ENCODE measurements around the gene RNF214.
"Not testable (repeated sequence)": the region's sequence is repeated elsewhere in the genome, so short reads cannot be mapped to it uniquely, and the experiment has no call there.

DNA sequence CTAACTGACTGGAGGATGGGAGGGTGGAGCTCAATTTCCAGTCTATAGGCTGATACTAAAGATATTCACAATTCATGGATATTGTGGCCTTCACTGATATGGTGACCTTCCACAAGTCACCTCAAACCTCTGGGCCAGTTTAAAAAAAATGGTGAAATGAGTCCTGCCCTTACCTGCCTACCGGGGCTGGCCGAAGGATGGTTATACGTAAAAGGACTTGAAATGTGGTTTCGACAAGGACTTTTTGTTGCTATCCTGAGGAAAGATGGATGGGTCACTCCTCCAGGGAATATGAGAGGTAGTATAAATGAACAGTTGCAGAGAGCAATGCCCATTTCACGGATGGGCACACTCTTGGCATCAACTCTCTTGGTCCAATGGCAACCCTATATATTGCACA lies 25.0 kb upstream of the RNF214 start:
- TF ChIP-seq, protein P1, sequence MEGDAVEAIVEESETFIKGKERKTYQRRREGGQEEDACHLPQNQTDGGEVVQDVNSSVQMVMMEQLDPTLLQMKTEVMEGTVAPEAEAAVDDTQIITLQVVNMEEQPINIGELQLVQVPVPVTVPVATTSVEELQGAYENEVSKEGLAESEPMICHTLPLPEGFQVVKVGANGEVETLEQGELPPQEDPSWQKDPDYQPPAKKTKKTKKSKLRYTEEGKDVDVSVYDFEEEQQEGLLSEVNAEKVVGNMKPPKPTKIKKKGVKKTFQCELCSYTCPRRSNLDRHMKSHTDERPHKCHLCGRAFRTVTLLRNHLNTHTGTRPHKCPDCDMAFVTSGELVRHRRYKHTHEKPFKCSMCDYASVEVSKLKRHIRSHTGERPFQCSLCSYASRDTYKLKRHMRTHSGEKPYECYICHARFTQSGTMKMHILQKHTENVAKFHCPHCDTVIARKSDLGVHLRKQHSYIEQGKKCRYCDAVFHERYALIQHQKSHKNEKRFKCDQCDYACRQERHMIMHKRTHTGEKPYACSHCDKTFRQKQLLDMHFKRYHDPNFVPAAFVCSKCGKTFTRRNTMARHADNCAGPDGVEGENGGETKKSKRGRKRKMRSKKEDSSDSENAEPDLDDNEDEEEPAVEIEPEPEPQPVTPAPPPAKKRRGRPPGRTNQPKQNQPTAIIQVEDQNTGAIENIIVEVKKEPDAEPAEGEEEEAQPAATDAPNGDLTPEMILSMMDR (IDR thresholded peaks at IDR 0.05), result not testable (repeated sequence)
- not testable (repeated sequence) for TF ChIP-seq POLR2A (IDR thresholded peaks at IDR 0.05)
